ENCODE data around the gene ZNF141. TPM values are rescaled to one million over a fixed set of nuclear protein-coding genes. Genes with fewer than 3 reads are reported as not detected.

Gene ZNF141
- total and polyA plus RNA-seq, 2 experiments from 2014 or later, result 18.5 to 58.1 TPM

DNA sequence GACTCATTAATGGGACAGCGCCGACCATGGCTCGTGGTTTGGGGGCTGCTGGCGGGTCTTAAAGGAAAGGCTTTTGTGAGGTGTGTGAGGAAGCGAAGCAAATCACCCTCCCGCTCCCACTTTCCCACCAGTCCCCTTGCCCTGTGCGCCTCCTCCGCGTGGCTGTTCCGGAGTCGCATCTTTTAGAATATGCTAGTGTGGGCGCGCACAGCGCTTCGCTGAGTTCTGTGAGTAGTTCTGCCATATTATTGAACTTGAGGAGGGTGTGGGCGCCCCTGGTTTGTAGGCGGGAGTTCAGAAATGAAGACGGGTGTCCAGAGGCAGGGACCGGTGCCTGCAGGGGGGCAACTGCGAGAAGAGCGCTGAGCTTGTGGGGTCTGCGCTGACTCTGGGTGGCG is 49.1 kb downstream of the ZNF141 start:
- Mint-ChIP-seq H3K4me3 (peak overlapping the region; percentile 55; the same call in 2 of the 3 replicates), H3K36me3 (ENCODE audit: low read depth) (peaks cover 44% of the 10 kb centered on the region), H3K9me3 (peaks cover 97% of the 10 kb centered on the region), H3K27me3 (ENCODE audit: insufficient read depth, low read depth, poor library complexity) (peaks cover 8% of the 10 kb centered on the region), H3K4me1 (no peaks in the 10 kb centered on the region), H3K27ac (no peak overlapping the region)
- Histone ChIP-seq H3K36me3 (ENCODE audit: insufficient read depth) (peaks cover 14% of the 10 kb centered on the region), H3K27ac (ENCODE audit: low read depth) (no peak overlapping the region), H3K27me3 (ENCODE audit: insufficient read depth) (no peaks in the 10 kb centered on the region), H3K9me2 (ENCODE audit: insufficient read depth) (no peaks in the 10 kb centered on the region), H4K20me1 (replicated peaks; ENCODE audit: insufficient read depth) (peaks cover 6% of the 10 kb centered on the region), H3K4me1 (ENCODE audit: insufficient read depth) (0 out of 2 replicates have a peak, but pooled peaks cover 7% of the 10 kb centered on the region), H3F3A (replicated peaks; ENCODE audit: low read depth) (0 out of 2 replicates have a peak, but pooled peaks cover 2% of the 10 kb centered on the region), H3K4me3 (peak overlapping the region; percentile 90), H3K4me2 (peak overlapping the region; percentile 92), H3K79me2 (replicated peaks; ENCODE audit: insufficient read depth) (peaks cover 54% of the 10 kb centered on the region), H2AFZ (no peak overlapping the region; the same call in 1 of the 2 replicates)
- TF ChIP-seq, protein P1, sequence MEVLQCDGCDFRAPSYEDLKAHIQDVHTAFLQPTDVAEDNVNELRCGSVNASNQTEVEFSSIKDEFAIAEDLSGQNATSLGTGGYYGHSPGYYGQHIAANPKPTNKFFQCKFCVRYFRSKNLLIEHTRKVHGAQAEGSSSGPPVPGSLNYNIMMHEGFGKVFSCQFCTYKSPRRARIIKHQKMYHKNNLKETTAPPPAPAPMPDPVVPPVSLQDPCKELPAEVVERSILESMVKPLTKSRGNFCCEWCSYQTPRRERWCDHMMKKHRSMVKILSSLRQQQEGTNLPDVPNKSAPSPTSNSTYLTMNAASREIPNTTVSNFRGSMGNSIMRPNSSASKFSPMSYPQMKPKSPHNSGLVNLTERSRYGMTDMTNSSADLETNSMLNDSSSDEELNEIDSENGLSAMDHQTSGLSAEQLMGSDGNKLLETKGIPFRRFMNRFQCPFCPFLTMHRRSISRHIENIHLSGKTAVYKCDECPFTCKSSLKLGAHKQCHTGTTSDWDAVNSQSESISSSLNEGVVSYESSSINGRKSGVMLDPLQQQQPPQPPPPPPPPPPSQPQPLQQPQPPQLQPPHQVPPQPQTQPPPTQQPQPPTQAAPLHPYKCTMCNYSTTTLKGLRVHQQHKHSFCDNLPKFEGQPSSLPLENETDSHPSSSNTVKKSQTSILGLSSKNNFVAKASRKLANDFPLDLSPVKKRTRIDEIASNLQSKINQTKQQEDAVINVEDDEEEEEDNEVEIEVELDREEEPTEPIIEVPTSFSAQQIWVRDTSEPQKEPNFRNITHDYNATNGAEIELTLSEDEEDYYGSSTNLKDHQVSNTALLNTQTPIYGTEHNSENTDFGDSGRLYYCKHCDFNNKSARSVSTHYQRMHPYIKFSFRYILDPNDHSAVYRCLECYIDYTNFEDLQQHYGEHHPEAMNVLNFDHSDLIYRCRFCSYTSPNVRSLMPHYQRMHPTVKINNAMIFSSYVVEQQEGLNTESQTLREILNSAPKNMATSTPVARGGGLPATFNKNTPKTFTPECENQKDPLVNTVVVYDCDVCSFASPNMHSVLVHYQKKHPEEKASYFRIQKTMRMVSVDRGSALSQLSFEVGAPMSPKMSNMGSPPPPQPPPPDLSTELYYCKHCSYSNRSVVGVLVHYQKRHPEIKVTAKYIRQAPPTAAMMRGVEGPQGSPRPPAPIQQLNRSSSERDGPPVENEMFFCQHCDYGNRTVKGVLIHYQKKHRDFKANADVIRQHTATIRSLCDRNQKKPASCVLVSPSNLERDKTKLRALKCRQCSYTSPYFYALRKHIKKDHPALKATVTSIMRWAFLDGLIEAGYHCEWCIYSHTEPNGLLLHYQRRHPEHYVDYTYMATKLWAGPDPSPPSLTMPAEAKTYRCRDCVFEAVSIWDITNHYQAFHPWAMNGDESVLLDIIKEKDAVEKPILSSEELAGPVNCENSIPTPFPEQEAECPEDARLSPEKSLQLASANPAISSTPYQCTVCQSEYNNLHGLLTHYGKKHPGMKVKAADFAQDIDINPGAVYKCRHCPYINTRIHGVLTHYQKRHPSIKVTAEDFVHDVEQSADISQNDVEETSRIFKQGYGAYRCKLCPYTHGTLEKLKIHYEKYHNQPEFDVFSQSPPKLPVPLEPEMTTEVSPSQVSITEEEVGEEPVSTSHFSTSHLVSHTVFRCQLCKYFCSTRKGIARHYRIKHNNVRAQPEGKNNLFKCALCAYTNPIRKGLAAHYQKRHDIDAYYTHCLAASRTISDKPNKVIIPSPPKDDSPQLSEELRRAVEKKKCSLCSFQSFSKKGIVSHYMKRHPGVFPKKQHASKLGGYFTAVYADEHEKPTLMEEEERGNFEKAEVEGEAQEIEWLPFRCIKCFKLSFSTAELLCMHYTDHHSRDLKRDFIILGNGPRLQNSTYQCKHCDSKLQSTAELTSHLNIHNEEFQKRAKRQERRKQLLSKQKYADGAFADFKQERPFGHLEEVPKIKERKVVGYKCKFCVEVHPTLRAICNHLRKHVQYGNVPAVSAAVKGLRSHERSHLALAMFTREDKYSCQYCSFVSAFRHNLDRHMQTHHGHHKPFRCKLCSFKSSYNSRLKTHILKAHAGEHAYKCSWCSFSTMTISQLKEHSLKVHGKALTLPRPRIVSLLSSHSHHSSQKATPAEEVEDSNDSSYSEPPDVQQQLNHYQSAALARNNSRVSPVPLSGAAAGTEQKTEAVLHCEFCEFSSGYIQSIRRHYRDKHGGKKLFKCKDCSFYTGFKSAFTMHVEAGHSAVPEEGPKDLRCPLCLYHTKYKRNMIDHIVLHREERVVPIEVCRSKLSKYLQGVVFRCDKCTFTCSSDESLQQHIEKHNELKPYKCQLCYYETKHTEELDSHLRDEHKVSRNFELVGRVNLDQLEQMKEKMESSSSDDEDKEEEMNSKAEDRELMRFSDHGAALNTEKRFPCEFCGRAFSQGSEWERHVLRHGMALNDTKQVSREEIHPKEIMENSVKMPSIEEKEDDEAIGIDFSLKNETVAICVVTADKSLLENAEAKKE (CRISPR knock-in tag; IDR thresholded peaks at IDR 0.05), result no peak
- TF ChIP-seq EZH2 (IDR thresholded peaks at IDR 0.05; ENCODE audit: low read depth, unreplicated experiment) (no peak), EZH2phosphoT487 (IDR thresholded peaks at IDR 0.05; ENCODE audit: unreplicated experiment) (no peak), CREB1 (CRISPR knock-in tag; IDR thresholded peaks at IDR 0.05; ENCODE audit: low read depth) (no peak)
- TF ChIP-seq, protein P2, sequence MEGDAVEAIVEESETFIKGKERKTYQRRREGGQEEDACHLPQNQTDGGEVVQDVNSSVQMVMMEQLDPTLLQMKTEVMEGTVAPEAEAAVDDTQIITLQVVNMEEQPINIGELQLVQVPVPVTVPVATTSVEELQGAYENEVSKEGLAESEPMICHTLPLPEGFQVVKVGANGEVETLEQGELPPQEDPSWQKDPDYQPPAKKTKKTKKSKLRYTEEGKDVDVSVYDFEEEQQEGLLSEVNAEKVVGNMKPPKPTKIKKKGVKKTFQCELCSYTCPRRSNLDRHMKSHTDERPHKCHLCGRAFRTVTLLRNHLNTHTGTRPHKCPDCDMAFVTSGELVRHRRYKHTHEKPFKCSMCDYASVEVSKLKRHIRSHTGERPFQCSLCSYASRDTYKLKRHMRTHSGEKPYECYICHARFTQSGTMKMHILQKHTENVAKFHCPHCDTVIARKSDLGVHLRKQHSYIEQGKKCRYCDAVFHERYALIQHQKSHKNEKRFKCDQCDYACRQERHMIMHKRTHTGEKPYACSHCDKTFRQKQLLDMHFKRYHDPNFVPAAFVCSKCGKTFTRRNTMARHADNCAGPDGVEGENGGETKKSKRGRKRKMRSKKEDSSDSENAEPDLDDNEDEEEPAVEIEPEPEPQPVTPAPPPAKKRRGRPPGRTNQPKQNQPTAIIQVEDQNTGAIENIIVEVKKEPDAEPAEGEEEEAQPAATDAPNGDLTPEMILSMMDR (conservative IDR thresholded peaks at IDR 0.05; ENCODE audit: low read depth in 2 of 2), result no peak
- no peak for ATAC-seq
- peak; percentile 34 for DNase-seq (ENCODE audit: low spot score)

All from GM23338 (cell line).